SK-N-SH (cell line): ENCODE data around the gene ARID2.

Source experiments
- CHD2 ChIP-seq: fragments of 150-350 bp; IDR thresholded peaks from 2 replicates; pipeline ENCODE4 v1.6.1; 2018; ENCODE audit warnings: low read length; ENCODE audit not compliant: partially characterized antibody
- CTCF ChIP-seq: fragments of 200-600 bp; sonication (generic); IDR thresholded peaks from 2 replicates; pipeline ENCODE4 v1.6.1; 2017; ENCODE audit warnings: antibody characterized with exemption, mild to moderate bottlenecking, moderate library complexity
- GABPA ChIP-seq: IDR thresholded peaks from 2 replicates; pipeline ENCODE4 v1.4.0; 2012; ENCODE audit warnings: low read depth, mild to moderate bottlenecking
- JUND ChIP-seq: IDR thresholded peaks from 2 replicates; pipeline ENCODE4 v1.4.0; 2012
- MXI1 ChIP-seq: IDR thresholded peaks from 2 replicates; pipeline ENCODE4 v1.6.1; 2012; ENCODE audit warnings: mild to moderate bottlenecking, low read depth, low read length, improper control_type of control experiment
- POLR2AphosphoS5 ChIP-seq: IDR thresholded peaks from 2 replicates; pipeline ENCODE4 v1.6.1; 2012; ENCODE audit warnings: low read depth, low read length
- RAD21 ChIP-seq: IDR thresholded peaks from 2 replicates; pipeline ENCODE4 v1.6.1; 2012; ENCODE audit warnings: mild to moderate bottlenecking, low read length
- RCOR1 ChIP-seq: fragments of 150-350 bp; IDR thresholded peaks from 2 replicates; pipeline ENCODE4 v1.6.1; 2017; ENCODE audit warnings: antibody characterized with exemption, low read length
- SIN3A ChIP-seq: IDR thresholded peaks from 2 replicates; pipeline ENCODE4 v1.6.1; 2012; ENCODE audit warnings: low read depth, mild to moderate bottlenecking, low read length, moderate library complexity, borderline replicate concordance
- SMC3 ChIP-seq: IDR thresholded peaks from 2 replicates; pipeline ENCODE4 v1.6.1; 2012; ENCODE audit warnings: low read depth, low read length, improper control_type of control experiment
- TAF1 ChIP-seq: IDR thresholded peaks from 2 replicates; pipeline ENCODE4 v1.6.1; 2012; ENCODE audit warnings: low read depth, mild to moderate bottlenecking, low read length, moderate library complexity, borderline replicate concordance
- YY1 ChIP-seq: IDR thresholded peaks from 2 replicates; pipeline ENCODE4 v1.4.0; 2012; ENCODE audit warnings: low read depth, mild to moderate bottlenecking
- TF ChIP-seq, protein P1 (sequence below): IDR thresholded peaks from 2 replicates; pipeline ENCODE4 v1.4.0; 2012; ENCODE audit warnings: low read depth

DNA sequence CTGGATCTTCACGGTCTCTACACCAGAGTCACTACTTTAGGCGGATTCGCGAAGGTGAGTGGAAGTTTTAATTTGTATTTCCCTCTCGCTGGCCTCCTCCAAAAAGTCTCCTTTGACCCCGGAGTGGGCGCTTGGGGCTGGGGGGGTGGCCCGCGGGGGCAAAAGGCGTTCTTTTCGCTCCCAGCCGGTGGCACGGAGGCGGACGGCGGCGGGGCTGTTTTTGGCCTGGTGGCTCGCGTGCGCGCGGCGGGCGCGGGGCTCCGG is 510 bp downstream of the ARID2 start:
- TF ChIP-seq SMC3 (no peak), CTCF (no peak), SIN3A (no peak), POLR2AphosphoS5 (no peak), JUND (no peak), RCOR1 (no peak), GABPA (no peak), YY1 (no peak), CHD2 (no peak), RAD21 (no peak), TAF1 (no peak), MXI1 (no peak)
- TF ChIP-seq, protein P1, sequence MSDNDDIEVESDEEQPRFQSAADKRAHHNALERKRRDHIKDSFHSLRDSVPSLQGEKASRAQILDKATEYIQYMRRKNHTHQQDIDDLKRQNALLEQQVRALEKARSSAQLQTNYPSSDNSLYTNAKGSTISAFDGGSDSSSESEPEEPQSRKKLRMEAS: no peak
